HEK293 (cell line): ENCODE measurements around the gene ABHD8.

Source experiments
- CTCF ChIP-seq: fragments of 450-650 bp; formaldehyde crosslinking; IDR thresholded peaks from 2 replicates; pipeline ENCODE4 v1.5.1; 2016; ENCODE audit warnings: missing biosample characterization, missing genetic modification characterization
- KLF7 ChIP-seq: fragments of 450-650 bp; formaldehyde crosslinking; IDR thresholded peaks from 2 replicates; pipeline ENCODE4 v1.5.1; 2016; ENCODE audit warnings: missing biosample characterization, missing genetic modification characterization, borderline replicate concordance
- KLF9 ChIP-seq: fragments of 450-650 bp; formaldehyde crosslinking; IDR thresholded peaks from 2 replicates; pipeline ENCODE4 v1.5.1; 2016; ENCODE audit warnings: missing biosample characterization, missing genetic modification characterization, low read depth
- REPIN1 ChIP-seq: fragments of 450-650 bp; formaldehyde crosslinking; IDR thresholded peaks from 2 replicates; pipeline ENCODE4 v1.5.1; 2017; ENCODE audit warnings: missing biosample characterization, missing genetic modification characterization, low read depth
- SCRT1 ChIP-seq: fragments of 450-650 bp; formaldehyde crosslinking; IDR thresholded peaks from 2 replicates; pipeline ENCODE4 v1.5.1; 2016; ENCODE audit warnings: missing biosample characterization, missing genetic modification characterization, borderline replicate concordance
- SP2 ChIP-seq: fragments of 450-650 bp; formaldehyde crosslinking; IDR thresholded peaks from 2 replicates; pipeline ENCODE4 v1.5.1; 2016; ENCODE audit warnings: missing biosample characterization, missing genetic modification characterization
- TCF7L2 ChIP-seq: IDR thresholded peaks from 2 replicates; pipeline ENCODE4 v1.6.1; 2011; ENCODE audit warnings: low read depth, mild to moderate bottlenecking, inconsistent platforms, low read length, moderate library complexity, borderline replicate concordance
- TRIM28 ChIP-seq: IDR thresholded peaks from 2 replicates; pipeline ENCODE4 v1.6.1; 2011; ENCODE audit warnings: low read length, control low read depth, borderline replicate concordance
- ZBTB11 ChIP-seq: fragments of 450-650 bp; formaldehyde crosslinking; conservative IDR thresholded peaks from 2 replicates; pipeline ENCODE4 v1.5.1; 2016; ENCODE audit warnings: low read depth, missing biosample characterization, missing genetic modification characterization
- ZBTB6 ChIP-seq: fragments of 450-650 bp; formaldehyde crosslinking; IDR thresholded peaks from 2 replicates; pipeline ENCODE4 v1.5.1; 2017; ENCODE audit warnings: missing biosample characterization, missing genetic modification characterization
- ZNF16 ChIP-seq: fragments of 450-650 bp; formaldehyde crosslinking; IDR thresholded peaks from 2 replicates; pipeline ENCODE4 v1.5.1; 2016; ENCODE audit warnings: low read depth, missing biosample characterization, missing genetic modification characterization
- ZNF24 ChIP-seq: fragments of 450-650 bp; formaldehyde crosslinking; IDR thresholded peaks from 2 replicates; pipeline ENCODE4 v1.5.1; 2016; ENCODE audit warnings: missing biosample characterization, missing genetic modification characterization
- ZNF701 ChIP-seq: fragments of 450-650 bp; formaldehyde crosslinking; IDR thresholded peaks from 2 replicates; pipeline ENCODE4 v1.5.1; 2016; ENCODE audit warnings: missing biosample characterization, missing genetic modification characterization

- no peak for TF ChIP-seq ZBTB6 (tag by site-specific recombination)
- TF ChIP-seq CTCF (tag by site-specific recombination): no peak
- TF ChIP-seq REPIN1: no peak
- no peak for TF ChIP-seq ZNF24 (tag by site-specific recombination)
- TF ChIP-seq KLF7 (tag by site-specific recombination): no peak
- no peak for TF ChIP-seq SCRT1 (tag by site-specific recombination)
- TF ChIP-seq ZNF16 (tag by site-specific recombination): no peak
- TF ChIP-seq ZBTB11 (tag by site-specific recombination): no peak
- no peak for TF ChIP-seq ZNF701 (tag by site-specific recombination)
- TF ChIP-seq TCF7L2: no peak
- TF ChIP-seq KLF9: peak; percentile 100
- TF ChIP-seq TRIM28: no peak
- TF ChIP-seq SP2 (tag by site-specific recombination): no peak
Measured at GRCh38 chr19:17294051-17294891, 9.0 kb downstream of the ABHD8 start.
